HepG2 (cell line): ENCODE results near the gene INTS1. TPM values are rescaled to one million over a fixed set of nuclear protein-coding genes. Genes with fewer than 3 reads are reported as not detected.

ENCODE experiments used
- ATAC-seq: fragments of 200-7000 bp; cut with Tn5 transposase; 3 replicates; pipeline ENCODE4 v1.9.1; 2020; ENCODE audit warnings: mild to moderate bottlenecking, moderate library complexity
- BruUV-seq: library from RNA; stranded (reverse); fragments of 400-500 nt; replicated peaks from 2 replicates; lab custom pipeline; 2021; lab: Mats Ljungman, UMichigan
- CTCF ChIA-PET: fragments of 300-600 bp; formaldehyde crosslinking; extraction: SDS; loops from one replicate; lab custom pipeline; 2021; ENCODE audit warnings: low total read pairs, inconsistent platforms, low intra/inter-chr PET ratio; lab: Yijun Ruan, JAX
- POLR2A ChIA-PET: fragments of 350-600 bp; sonication (Branson Sonifier 250); formaldehyde crosslinking; loops from one replicate; lab custom pipeline; 2020; ENCODE audit warnings: antibody characterized with exemption, inconsistent platforms; lab: Yijun Ruan, JAX
- DNase-seq: peaks from one replicate; pipeline ENCODE4 v3.0.0-alpha.2; 2015; ENCODE audit warnings: low spot score
- FAIRE-seq: peaks from 3 replicates; lab custom pipeline; 2011; peaks lifted over from hg19 to GRCh38; lab: Jason Lieb, UNC
- H2AFZ ChIP-seq: one replicate; pipeline ENCODE4 v1.6.1; 2011; ENCODE audit warnings: low read length, inconsistent platforms
- H3K27ac ChIP-seq: fragments of 300-600 bp; 3 replicates; pipeline ENCODE4 v1.8.0; 2011; ENCODE audit warnings: mixed run types, mild to moderate bottlenecking, mixed read lengths, low read length, inconsistent platforms; ENCODE audit not compliant: insufficient read depth; ENCODE audit errors: extremely low read length
- H3K27me3 ChIP-seq, 2 experiments: fragments of 200-600 bp in 1 of 2; 2 replicates in 1 of 2; 3 replicates in 1 of 2; pipeline versions ENCODE4 v1.6.0 to v1.8.0; 2011; ENCODE audit warnings: low read length in 2 of 2, mild to moderate bottlenecking in 2 of 2, moderate library complexity in 2 of 2, inconsistent platforms in 1 of 2; ENCODE audit not compliant: insufficient read depth in 2 of 2, control insufficient read depth in 1 of 2
- H3K36me3 ChIP-seq, 2 experiments: fragments of 200-600 bp in 1 of 2; replicated peaks in 1 of 2; 2 replicates in 1 of 2; 3 replicates in 1 of 2; pipeline versions ENCODE4 v1.5.1 to v1.8.0; 2011; ENCODE audit warnings: low read length in 2 of 2, inconsistent platforms in 1 of 2; ENCODE audit not compliant: insufficient read depth in 2 of 2, control insufficient read depth in 1 of 2
- H3K4me1 ChIP-seq: 2 replicates; pipeline ENCODE4 v1.5.1; 2012; ENCODE audit warnings: low read length, inconsistent platforms; ENCODE audit not compliant: insufficient read depth
- H3K4me2 ChIP-seq: 2 replicates; pipeline ENCODE4 v1.6.0; 2011; ENCODE audit warnings: low read depth, low read length, inconsistent platforms
- H3K4me3 ChIP-seq, 3 experiments: fragments of 200-600 bp in 1 of 3; sonication (generic), shearing (Covaris generic) in 1 of 3; replicated peaks in 1 of 3; 2 replicates each; pipeline ENCODE4 v1.5.1; 2011 to 2016; ENCODE audit warnings: low read length in 3 of 3, inconsistent platforms in 2 of 3, low read depth in 2 of 3, mild to moderate bottlenecking in 2 of 3, control low read depth in 1 of 3, mixed read lengths in 1 of 3; ENCODE audit not compliant: insufficient read depth in 1 of 3
- H3K79me2 ChIP-seq: one replicate; pipeline ENCODE4 v1.6.1; 2011; ENCODE audit warnings: low read length, inconsistent platforms; ENCODE audit not compliant: insufficient read depth
- H3K9ac ChIP-seq: 2 replicates; pipeline ENCODE4 v1.6.0; 2011; ENCODE audit warnings: mild to moderate bottlenecking, low read depth, low read length, inconsistent platforms; ENCODE audit not compliant: insufficient read depth
- H3K9me3 ChIP-seq: 2 replicates; pipeline ENCODE4 v1.5.1; 2012; ENCODE audit warnings: mild to moderate bottlenecking, low read length
- H4K20me1 ChIP-seq: 2 replicates; pipeline ENCODE4 v1.6.0; 2011; ENCODE audit warnings: inconsistent platforms, mild to moderate bottlenecking, low read length, moderate library complexity; ENCODE audit not compliant: insufficient read depth
- ARNT2 ChIP-seq: sonication (generic); formaldehyde crosslinking; IDR thresholded peaks from 2 replicates; pipeline ENCODE4 v1.8.0; 2022; ENCODE audit warnings: mild to moderate bottlenecking, low read depth, missing genetic modification reagents, moderate library complexity
- BHLHE40 ChIP-seq: IDR thresholded peaks from 2 replicates; pipeline ENCODE4 v1.6.1; 2011; ENCODE audit warnings: low read length, improper control_type of control experiment
- ZEB1 ChIP-seq: IDR thresholded peaks from 2 replicates; pipeline ENCODE4 v1.6.1; 2012; ENCODE audit warnings: mild to moderate bottlenecking, low read depth, inconsistent platforms; ENCODE audit not compliant: insufficient replicate concordance
- ZNF550 ChIP-seq: sonication (generic); formaldehyde crosslinking; IDR thresholded peaks from 2 replicates; pipeline ENCODE4 v1.4.0; 2020; ENCODE audit warnings: mild to moderate bottlenecking, missing genetic modification reagents, borderline replicate concordance
- WGBS: methylation state at CpG from one replicate; pipeline ENCODE4 v1.1.6; 2017; ENCODE audit warnings: low lambda C conversion rate; 5-methylcytosine and 5-hydroxymethylcytosine counted together
- in situ Hi-C: cut with HindIII; loops from 2 replicates; pipeline ENCODE4 v1.10.0; 2017; ENCODE audit warnings: low pct_unique_long_range_greater_than_20kb; ENCODE audit not compliant: extremely low pct_ligation_motif_present
- intact Hi-C: fragments of 100-400 bp; cut with micrococcal nuclease; formaldehyde crosslinking; loops from one replicate; pipeline ENCODE4 v1.10.0; 2022; ENCODE audit not compliant: unreplicated experiment
- polyA plus RNA-seq, 8 experiments: library from polyadenylated mRNA; depleted of rRNA in 3 of 8; stranded (reverse) in 7 of 8; unstranded in 1 of 8; fragments of >200 nt; fragmentation: Illumina TruSeq in 4 of 8; extraction: Trizol in 4 of 8; gene quantifications; 2 replicates each; pipeline versions ENCODE4 v1.2.1 to v1.2.3, GENCODE V29; 2011 to 2016; ENCODE audit warnings: low read depth in 4 of 8, missing spikeins in 1 of 8, mixed read lengths in 1 of 8; ENCODE audit not compliant: insufficient read depth in 1 of 8
- total RNA-seq, 5 experiments: library from RNA; depleted of rRNA; stranded (reverse); fragments of >200 nt; fragmentation: Illumina TruSeq; extraction: Trizol; gene quantifications; 2 replicates each; pipeline ENCODE4 v1.2.3, GENCODE V29; 2016; ENCODE audit warnings: low read depth in 1 of 5
- TF ChIP-seq, protein P1 (sequence below): sonication (generic); formaldehyde crosslinking; IDR thresholded peaks from 2 replicates; pipeline ENCODE4 v1.4.0; 2020; ENCODE audit warnings: missing genetic modification reagents

The INTS1 gene
- total and polyA plus RNA-seq, 2 of the 13 experiments (the other 11 are each of a cell fraction or from before 2014, with no cell fraction given): 13.7 to 29.0 TPM

DNA sequence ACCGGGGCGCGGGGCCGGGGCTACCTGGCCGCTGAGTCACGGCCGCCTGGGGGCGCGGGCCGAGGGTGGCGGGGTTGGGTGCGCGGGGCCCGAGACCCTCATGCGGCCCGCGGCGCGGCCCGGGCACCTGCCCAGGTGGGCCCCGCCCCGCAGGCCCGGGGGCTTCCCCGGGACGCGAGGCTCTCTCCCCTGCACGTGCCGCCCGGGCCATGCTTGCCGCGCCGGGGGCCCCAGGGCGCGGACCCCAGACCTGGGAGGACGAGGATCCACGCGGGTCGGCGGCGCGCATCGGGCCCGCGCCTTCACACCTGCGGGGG, 26.7 kb upstream of the INTS1 start:
- ATAC-seq (no peak), FAIRE-seq (no peak), DNase-seq (no peak)
- 0% methylated on average over 4 of the region's 45 CpGs for WGBS
- intact Hi-C loops (loop anchor here (1.0 to 2.0 kb wide), 2 partner anchors 27 to 70 kb away; partner anchors contain the start of gene INTS1), in situ Hi-C loops (no loop called here)
- H3K4me3 ChIP-seq: peak overlapping the region; percentile 60 to 86 (median 86); a peak in 4 of 6 replicates
- H3K27me3 ChIP-seq: peaks cover 0 to 13% of the 10 kb centered on the region in 2 experiments; a peak in 2 of 5 replicates
- peaks cover 39% of the 10 kb centered on the region for H3K79me2 ChIP-seq
- no TSS peak for BruUV-seq
- POLR2A ChIA-PET: interaction anchor here (1.3 to 7.0 kb wide), 3 partner anchors 25 to 102 kb away, joined by 3 to 108 read pairs (median 5); partner anchors contain the start of gene TMEM184A
- H3K4me1 ChIP-seq: peaks cover 51% of the 10 kb centered on the region
- H3K9me3 ChIP-seq: no peaks in the 10 kb centered on the region
- H3K36me3 ChIP-seq: 0 out of 5 replicates have a peak, but pooled peaks cover 2% of the 10 kb centered on the region in 2 experiments
- peak overlapping the region; percentile 96; the same call in 1 of the 2 replicates for H3K4me2 ChIP-seq
- no peak overlapping the region for H3K27ac ChIP-seq
- CTCF ChIA-PET: interaction anchor here (1.3 to 1.5 kb wide), 2 partner anchors 24 kb away, joined by 3 to 4 read pairs; no protein-coding TSS in a partner anchor
- peak overlapping the region; percentile 84 for H3K9ac ChIP-seq
- TF ChIP-seq, protein P1, sequence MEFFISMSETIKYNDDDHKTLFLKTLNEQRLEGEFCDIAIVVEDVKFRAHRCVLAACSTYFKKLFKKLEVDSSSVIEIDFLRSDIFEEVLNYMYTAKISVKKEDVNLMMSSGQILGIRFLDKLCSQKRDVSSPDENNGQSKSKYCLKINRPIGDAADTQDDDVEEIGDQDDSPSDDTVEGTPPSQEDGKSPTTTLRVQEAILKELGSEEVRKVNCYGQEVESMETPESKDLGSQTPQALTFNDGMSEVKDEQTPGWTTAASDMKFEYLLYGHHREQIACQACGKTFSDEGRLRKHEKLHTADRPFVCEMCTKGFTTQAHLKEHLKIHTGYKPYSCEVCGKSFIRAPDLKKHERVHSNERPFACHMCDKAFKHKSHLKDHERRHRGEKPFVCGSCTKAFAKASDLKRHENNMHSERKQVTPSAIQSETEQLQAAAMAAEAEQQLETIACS (CRISPR knock-in tag): 0 out of 2 replicates have a peak, but pooled peaks have one; percentile 2
- TF ChIP-seq ZEB1: peak; percentile 11
- 0 out of 2 replicates have a peak, but pooled peaks have one; percentile 48 for TF ChIP-seq ARNT2 (CRISPR knock-in tag)
- TF ChIP-seq ZNF550 (CRISPR knock-in tag): no peak
- peak; percentile 65 for TF ChIP-seq BHLHE40
- H2AFZ ChIP-seq: no peak overlapping the region
- H4K20me1 ChIP-seq: peaks cover 15% of the 10 kb centered on the region; the same call in 1 of the 2 replicates
